T-helper 2 cell treated with Interferon-gamma antibody and Interleukin-4, amounts not matched to agents 5 μg/mL and 100 μg/mL, for 36 hours (primary cell): ENCODE data around the gene GDPD2.

Experiments
- DNase-seq: peaks from one replicate; pipeline ENCODE4 v3.0.0; 2021; ENCODE audit warnings: low spot score
- H3K27ac Mint-ChIP-seq: one replicate; pipeline ENCODE4 v1.8.0; 2021; ENCODE audit warnings: mild to moderate bottlenecking, mixed read lengths
- H3K27me3 Mint-ChIP-seq: one replicate; pipeline ENCODE4 v1.8.0; 2021; ENCODE audit warnings: low read depth, mixed read lengths
- H3K36me3 Mint-ChIP-seq: one replicate; pipeline ENCODE4 v1.8.0; 2021; ENCODE audit warnings: low read depth, mixed read lengths
- H3K4me1 Mint-ChIP-seq: one replicate; pipeline ENCODE4 v1.8.0; 2021; ENCODE audit warnings: low read depth, mixed read lengths
- H3K4me3 Mint-ChIP-seq: one replicate; pipeline ENCODE4 v1.8.0; 2022; ENCODE audit warnings: mild to moderate bottlenecking, moderate library complexity, mixed read lengths
- H3K9me3 Mint-ChIP-seq: one replicate; pipeline ENCODE4 v1.8.0; 2021; ENCODE audit warnings: mixed read lengths

GDPD2 gene

GRCh38 chrX:70476166-70476933, 53.2 kb downstream of the GDPD2 start:
- DNase-seq, result no peak
- peaks cover 12% of the 10 kb centered on the region for H3K4me1 Mint-ChIP-seq
- H3K27me3 Mint-ChIP-seq, result no peaks in the 10 kb centered on the region
- no peak overlapping the region for H3K27ac Mint-ChIP-seq
- no peaks in the 10 kb centered on the region for H3K9me3 Mint-ChIP-seq
- H3K36me3 Mint-ChIP-seq, result peaks cover 7% of the 10 kb centered on the region
- H3K4me3 Mint-ChIP-seq, result no peak overlapping the region

GRCh38 chrX:70476934-70477733, 54.0 kb downstream of the GDPD2 start:
- no peaks in the 10 kb centered on the region for H3K9me3 Mint-ChIP-seq
- no peaks in the 10 kb centered on the region for H3K27me3 Mint-ChIP-seq
- peaks cover 12% of the 10 kb centered on the region for H3K36me3 Mint-ChIP-seq
- no peak overlapping the region for H3K4me3 Mint-ChIP-seq
- no peak overlapping the region for H3K27ac Mint-ChIP-seq
- DNase-seq, result no peak
- peaks cover 7% of the 10 kb centered on the region for H3K4me1 Mint-ChIP-seq

GRCh38 chrX:70477734-70478075, 54.6 kb downstream of the GDPD2 start:
- H3K4me1 Mint-ChIP-seq, result peaks cover 7% of the 10 kb centered on the region
- no peak for DNase-seq
- H3K4me3 Mint-ChIP-seq, result no peak overlapping the region
- H3K27ac Mint-ChIP-seq, result no peak overlapping the region
- no peaks in the 10 kb centered on the region for H3K27me3 Mint-ChIP-seq
- peaks cover 12% of the 10 kb centered on the region for H3K36me3 Mint-ChIP-seq
- no peaks in the 10 kb centered on the region for H3K9me3 Mint-ChIP-seq

- Mint-ChIP-seq H3K27me3 (no peaks in the 10 kb centered on the region), H3K9me3 (no peaks in the 10 kb centered on the region), H3K36me3 (peaks cover 9% of the 10 kb centered on the region), H3K4me3 (no peak overlapping the region), H3K27ac (no peak overlapping the region), H3K4me1 (peaks cover 7% of the 10 kb centered on the region)
- DNase-seq, result no peak
Measured at GRCh38 chrX:70478526-70479245, 55.6 kb downstream of the GDPD2 start.

- Mint-ChIP-seq H3K36me3 (peaks cover 9% of the 10 kb centered on the region), H3K4me1 (peaks cover 5% of the 10 kb centered on the region), H3K27me3 (no peaks in the 10 kb centered on the region), H3K9me3 (no peaks in the 10 kb centered on the region), H3K4me3 (no peak overlapping the region), H3K27ac (no peak overlapping the region)
- no peak for DNase-seq
Measured at GRCh38 chrX:70479247-70479921, 56.3 kb downstream of the GDPD2 start.

- Mint-ChIP-seq H3K4me1 (peaks cover 4% of the 10 kb centered on the region), H3K27me3 (no peaks in the 10 kb centered on the region), H3K36me3 (peaks cover 9% of the 10 kb centered on the region), H3K9me3 (no peaks in the 10 kb centered on the region), H3K27ac (no peak overlapping the region), H3K4me3 (no peak overlapping the region)
- DNase-seq, result no peak
Measured at GRCh38 chrX:70479922-70480659, 57.0 kb downstream of the GDPD2 start.

- Mint-ChIP-seq H3K27ac (no peak overlapping the region), H3K9me3 (no peaks in the 10 kb centered on the region), H3K4me3 (no peak overlapping the region), H3K36me3 (peaks cover 9% of the 10 kb centered on the region), H3K27me3 (no peaks in the 10 kb centered on the region), H3K4me1 (peaks cover 4% of the 10 kb centered on the region)
- DNase-seq, result no peak
Measured at GRCh38 chrX:70480660-70481018, 57.5 kb downstream of the GDPD2 start.

GRCh38 chrX:70481471-70482270, 58.6 kb downstream of the GDPD2 start:
- Mint-ChIP-seq H3K27me3 (no peaks in the 10 kb centered on the region), H3K4me1 (peaks cover 4% of the 10 kb centered on the region), H3K4me3 (no peak overlapping the region), H3K36me3 (peaks cover 13% of the 10 kb centered on the region), H3K9me3 (no peaks in the 10 kb centered on the region), H3K27ac (no peak overlapping the region)
- no peak for DNase-seq

- DNase-seq, result no peak
Measured at GRCh38 chrX:70482300-70482699, 59.2 kb downstream of the GDPD2 start.

More at GRCh38 chrX:70482300-70482699, 59.2 kb downstream of the GDPD2 start:
- Mint-ChIP-seq H3K27ac (no peak overlapping the region), H3K4me3 (no peak overlapping the region), H3K27me3 (no peaks in the 10 kb centered on the region), H3K9me3 (no peaks in the 10 kb centered on the region), H3K4me1 (peaks cover 4% of the 10 kb centered on the region), H3K36me3 (peaks cover 14% of the 10 kb centered on the region)
